Activated CD4-positive, CD25-positive, alpha-beta regulatory T cell (primary cell): Measurements from ENCODE around the gene RAET1E.
A peak's percentile ranks its signal among the peaks of the same experiment; 100 is the strongest.
"Not testable (repeated sequence)": the region's sequence is repeated elsewhere in the genome, so short reads cannot be mapped to it uniquely, and the experiment has no call there.

Experiments
- DNase-seq, 4 experiments: peaks; one replicate each; lab custom pipeline; 2025; lab: John Stamatoyannopoulos, UW

RAET1E gene

DNA sequence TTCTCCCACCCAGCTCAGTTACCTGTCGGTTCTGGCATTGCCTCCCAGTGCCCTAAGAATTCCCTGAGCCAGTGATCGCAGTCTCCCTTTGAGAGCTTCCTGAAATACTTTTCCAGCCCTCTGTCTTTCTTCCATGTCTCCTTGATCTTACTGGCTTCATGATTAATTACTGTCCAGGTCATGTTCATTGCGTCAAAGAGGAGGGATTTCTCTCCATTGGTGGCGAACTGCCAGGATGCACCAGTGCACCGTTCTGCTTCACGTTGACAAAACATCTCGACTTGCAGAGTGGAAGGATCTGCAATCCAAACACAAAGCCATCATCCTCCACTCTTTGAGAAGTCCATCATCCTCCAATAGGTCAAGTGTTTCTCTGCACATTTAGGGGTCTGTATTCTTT lies 8.6 kb downstream of the RAET1E start:
- no peak for DNase-seq

DNA sequence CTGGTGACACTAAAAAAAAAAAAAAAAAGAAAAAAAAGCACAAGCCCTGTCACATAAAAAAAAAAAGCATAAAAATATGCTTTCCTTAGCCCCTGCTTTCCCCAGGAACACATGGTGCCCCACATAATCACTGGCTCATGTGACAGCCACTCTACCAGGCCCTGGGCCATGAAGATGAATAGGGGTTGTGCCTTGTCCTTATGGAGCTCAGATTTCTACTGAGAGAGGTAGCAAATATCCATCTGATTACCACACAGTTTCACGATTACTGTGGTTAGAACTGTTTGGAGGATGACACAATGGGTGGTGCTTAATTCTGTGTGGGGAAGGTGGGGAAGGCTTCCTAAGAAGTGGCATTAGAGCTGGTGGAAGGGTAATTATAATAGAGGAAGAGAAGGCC lies 9.3 kb downstream of the RAET1E start:
- DNase-seq: no peak

DNA sequence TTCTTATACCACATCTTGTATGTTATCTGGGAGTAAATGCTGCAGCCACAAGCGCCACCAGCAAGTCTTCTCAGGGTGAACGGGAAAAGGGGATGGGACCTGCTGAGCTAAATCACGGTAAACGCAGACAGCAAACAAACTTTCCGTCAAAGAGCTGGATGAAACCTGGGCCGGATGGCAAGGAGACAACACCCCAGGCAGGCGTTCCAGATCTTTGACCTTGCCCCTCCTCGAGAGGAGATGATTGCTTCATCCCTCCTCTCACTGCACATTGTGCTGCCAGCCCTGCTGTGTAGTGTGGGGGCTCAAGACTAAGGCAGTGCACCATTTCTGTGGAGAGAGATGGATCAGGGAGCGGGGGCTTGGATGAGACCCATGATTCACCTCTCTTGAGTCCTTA lies 9.8 kb downstream of the RAET1E start:
- DNase-seq: no peak

DNA sequence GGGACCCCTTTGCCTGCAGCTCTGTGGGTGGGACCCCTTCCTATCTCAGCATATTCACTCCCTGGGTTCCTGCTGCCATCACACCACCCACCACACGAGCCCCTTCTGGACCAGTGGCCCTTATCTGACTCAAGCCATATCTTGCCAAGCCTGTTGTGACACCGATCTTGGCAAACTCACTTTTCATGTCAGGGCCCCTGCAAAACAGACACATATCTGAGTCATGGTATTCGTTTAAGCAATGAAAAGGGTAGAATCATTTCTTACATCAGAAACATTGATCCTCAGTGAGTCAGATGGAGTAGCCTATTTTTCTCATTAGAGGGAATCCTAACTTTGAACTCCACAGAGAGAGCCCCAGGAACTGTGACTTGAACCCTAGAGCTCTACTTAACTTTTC lies 10.6 kb downstream of the RAET1E start:
- no peak for DNase-seq

DNA sequence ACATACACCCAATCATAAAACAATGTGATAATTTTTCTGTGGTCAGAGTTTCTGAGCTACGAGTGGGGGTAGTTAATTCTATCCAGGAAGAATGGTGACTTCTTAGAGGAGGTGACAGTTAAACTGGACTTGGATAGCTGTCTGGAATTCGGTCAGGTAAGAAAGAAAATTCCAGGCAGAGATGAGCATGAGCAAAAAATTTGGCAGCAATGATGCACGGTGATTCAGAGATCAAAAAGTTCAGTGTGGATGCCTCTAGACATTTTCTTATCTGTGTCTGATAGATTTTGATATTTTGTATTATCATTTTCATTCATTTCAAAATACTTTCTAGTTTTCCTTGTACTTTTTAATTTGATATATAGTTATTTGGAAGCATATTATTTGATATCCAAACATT lies 12.0 kb downstream of the RAET1E start:
- DNase-seq: no peak

DNA sequence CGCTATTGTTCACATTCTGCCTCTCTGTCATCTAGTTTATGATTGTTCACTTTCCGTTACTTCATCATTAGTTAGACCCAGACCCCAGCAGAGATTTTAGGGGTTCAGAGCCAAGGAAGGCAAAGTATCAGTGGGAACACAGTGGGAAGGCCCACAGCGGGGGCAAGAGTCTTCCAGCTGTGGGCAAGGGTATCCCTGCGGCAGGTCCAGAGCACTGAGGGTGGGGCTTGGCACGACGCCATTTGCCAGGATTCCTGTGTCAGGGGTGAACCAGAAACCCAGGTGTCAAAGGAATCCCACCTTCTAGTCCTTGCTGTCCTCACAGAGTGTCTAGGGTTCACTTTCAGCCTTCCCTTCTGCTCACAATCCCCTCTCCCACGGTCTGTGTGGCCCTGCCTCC lies 13.3 kb downstream of the RAET1E start:
- DNase-seq: no peak

DNA sequence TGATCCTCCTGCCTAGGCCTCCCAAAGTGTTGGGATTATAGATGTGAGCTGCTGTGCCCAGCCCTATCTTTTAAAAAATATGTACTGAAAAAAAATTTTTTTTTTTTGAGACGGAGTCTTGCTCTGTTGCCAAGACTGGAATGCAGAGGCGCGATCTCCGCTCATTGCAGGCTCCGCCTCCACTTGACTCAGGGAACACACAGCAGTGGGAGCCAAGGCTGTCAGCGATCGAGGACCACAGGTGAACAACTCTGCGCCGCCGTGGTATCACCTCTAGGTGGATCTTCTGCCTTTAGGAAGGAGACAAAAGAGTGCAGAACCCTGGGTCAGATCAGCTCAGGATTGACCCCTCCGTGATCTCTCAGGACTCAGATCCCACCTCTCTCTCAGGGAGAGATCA lies 13.7 kb downstream of the RAET1E start:
- DNase-seq: no peak

DNA sequence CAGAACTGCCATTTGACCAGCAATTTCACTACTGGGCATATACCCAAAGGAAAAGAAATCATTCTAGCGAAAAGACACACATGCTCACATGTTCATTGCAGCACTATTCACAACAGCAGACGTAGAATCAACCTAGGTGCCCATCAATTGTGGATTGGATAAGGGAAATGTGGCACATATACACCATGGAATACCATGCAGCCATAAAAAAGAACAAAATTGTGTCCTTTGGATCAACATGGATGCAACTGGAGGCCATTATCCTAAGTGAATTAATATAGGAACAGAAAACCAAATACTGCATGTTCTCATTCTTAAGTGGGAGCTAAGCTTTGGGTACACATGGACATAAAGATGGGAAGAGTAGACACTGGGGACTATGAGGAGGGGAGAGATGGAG lies 16.1 kb downstream of the RAET1E start:
- DNase-seq: no peak

DNA sequence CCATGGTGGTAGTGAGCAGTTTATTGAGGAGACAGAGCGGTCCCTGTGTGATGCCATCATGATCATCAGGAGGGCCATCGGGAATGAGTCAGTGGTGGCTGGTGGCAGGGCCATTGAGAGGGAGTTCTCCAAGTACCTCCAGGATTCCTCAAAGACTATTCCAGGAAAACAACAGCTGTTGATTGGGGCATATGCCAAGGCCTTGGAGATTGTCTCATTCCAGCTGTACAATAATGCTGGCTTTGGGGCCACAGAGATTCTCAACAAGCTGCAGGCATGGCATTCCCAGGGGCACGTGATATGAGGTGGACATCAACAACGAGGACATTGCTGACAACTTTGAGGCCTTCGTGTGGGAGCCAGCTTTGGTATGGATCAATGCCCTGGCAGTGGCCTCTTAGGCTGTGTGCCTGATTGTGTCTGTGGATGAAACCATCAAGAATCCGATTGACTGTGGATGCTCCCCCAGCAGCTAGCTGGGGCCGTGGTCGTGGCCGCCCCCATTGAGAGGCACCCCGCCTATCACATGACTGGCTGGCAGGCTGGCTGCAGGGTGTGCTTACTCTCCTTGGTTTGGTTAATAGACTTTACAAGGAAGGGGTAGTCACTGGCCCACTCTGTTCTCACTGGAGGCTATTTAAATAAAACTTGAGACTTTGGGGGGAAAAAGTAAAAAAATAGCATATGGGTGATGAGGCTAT lies 16.7 kb downstream of the RAET1E start:
- DNase-seq: no peak

DNA sequence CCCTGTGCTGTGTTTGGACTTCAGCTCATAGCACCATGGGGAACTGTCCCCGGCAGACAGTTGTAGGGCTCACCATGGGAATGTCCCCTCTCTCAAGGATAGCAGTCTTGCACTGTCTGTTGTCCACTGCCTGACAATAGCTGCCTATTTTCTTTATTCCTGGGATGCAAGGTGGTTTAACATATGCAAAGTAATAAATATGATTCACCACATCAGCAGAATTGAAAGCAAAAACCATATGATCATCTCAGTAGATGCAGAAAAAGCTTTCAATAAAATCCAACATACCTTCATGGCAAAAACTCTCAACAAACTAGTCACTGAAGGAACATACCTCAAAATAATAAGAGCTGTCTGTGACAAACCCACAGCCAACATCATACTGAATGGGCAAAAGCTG lies 20.3 kb downstream of the RAET1E start:
- DNase-seq: no peak

DNA sequence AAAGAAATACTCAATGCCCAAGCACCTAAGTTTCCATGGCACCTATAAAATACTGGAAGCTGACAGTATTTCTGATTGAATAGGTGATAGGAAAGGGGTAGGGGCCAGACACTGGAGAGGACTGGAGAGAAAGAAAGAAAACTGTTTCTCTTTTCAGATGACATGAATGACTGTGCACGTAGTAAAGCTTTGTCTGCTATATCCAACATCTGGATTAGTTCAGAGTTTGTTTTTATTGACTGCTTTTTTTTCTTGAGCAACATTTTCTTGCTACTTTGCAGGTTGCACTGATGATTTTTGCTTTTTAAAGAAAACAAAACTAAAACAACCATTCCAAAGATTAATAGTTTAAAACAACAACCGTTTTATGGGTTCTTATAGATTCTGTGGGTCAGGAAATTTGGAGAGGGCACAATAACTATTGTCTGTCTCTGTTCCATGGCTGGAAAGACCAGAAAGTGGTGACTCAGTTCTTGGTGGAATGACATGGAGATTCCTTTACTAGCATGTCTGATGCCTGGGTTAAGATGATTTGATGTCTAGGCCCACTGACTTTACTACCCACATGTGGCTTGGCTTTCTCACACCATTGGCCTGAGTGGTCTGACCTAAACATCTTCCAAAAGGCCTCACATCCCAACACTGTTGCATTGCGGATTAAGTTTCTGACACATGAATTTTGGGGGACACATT lies 21.5 kb downstream of the RAET1E start:
- no peak for DNase-seq

DNA sequence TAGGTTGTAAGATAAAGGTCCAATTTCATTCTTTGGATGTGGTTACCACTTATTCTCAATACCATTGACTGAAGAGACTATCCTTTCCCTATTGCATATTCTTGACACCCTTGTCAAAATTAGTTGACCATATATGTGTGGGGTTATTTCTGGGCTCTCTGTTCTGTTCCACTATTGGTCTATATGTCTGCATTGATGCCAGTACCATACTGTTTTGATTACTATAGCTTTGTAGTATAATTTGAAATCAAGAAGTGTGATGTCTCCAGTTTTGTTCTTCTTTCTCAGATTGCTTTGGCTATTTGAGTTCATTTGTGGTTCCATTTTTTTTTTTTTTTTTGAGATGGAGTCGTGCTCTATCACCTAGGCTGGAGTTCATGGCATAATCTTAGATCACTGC lies 25.7 kb downstream of the RAET1E start:
- DNase-seq: no peak

DNA sequence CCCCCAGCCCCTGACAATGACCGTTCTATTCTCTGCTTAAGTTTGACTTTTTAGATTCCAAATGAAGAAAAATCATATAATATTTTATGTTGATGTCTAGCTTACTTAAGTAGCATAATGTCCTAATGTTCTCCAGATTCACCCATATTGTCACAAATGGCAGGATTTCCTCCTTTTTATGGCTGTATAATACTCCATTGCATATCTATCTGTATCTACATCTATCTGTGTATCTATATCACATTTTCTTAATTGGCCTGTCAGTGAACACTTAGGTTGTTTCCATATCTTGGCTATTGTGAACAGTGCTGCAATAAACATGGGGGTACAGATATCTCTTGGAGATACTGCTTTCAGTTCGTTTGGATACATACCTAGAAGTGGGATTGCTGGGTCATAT lies 26.7 kb downstream of the RAET1E start:
- no peak for DNase-seq

DNA sequence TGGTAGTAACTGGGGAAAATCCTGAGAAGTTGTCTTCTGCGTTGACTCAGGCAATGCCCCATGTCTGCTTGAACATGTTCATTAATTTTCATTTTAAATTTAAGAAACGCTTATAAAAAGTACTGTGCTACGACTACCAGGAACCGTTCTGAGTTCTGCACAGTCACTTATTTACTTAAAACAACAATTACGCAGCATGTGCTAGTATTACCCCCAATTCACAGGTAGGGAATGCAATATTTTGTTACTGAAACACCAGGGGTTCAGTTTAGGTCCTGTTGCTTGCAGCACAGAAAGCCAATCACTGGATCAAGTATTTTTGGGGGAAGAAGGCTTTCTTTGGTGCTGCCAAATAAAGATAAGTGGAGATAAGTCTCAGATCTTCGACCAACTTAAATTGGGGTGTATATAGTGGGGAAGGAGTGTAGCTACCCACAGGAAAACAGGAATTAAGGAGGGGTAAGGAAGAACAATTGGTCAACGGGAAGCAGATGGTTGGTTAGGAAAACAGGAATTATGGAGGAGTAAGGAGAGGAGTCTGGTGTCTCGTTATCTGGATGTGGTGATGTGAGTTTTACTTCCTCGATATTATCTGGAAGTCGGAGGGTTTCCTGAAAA lies 28.5 kb downstream of the RAET1E start:
- DNase-seq: no peak

DNA sequence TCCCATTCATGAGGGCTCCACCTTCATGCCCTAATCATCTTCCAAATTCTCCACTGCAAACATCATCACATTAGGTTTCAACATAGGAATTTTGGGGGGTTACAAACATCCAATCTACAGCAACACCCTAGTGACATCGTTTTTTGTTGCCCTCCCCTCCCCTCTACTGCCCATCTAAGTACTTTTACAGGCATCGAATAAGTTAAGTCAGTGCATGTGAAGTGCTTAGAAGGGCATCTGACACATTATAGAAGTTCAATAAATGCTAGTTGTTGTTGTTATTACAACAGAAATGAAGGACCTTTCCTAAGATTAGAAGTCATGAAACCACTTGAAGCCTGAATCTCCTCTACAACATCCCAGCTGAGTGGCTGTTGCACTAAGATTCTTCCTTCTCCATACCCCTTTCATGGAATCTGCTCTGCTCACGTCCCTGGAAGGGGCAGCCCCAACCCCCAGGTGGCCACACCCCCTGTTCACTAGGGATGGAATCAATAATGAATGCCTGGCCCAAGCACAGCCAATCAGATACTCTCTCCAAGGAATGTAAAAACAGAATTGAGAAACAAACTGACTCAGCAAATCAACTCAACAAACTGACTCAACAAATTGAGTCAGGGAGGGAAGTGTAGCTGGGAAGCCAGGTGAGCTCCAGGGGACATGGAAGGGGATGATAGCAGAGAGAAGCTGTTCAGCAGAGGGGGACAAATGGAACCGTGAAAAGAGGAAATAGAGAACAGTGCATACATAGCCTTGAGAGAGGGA lies 29.9 kb downstream of the RAET1E start:
- no peak for DNase-seq

DNA sequence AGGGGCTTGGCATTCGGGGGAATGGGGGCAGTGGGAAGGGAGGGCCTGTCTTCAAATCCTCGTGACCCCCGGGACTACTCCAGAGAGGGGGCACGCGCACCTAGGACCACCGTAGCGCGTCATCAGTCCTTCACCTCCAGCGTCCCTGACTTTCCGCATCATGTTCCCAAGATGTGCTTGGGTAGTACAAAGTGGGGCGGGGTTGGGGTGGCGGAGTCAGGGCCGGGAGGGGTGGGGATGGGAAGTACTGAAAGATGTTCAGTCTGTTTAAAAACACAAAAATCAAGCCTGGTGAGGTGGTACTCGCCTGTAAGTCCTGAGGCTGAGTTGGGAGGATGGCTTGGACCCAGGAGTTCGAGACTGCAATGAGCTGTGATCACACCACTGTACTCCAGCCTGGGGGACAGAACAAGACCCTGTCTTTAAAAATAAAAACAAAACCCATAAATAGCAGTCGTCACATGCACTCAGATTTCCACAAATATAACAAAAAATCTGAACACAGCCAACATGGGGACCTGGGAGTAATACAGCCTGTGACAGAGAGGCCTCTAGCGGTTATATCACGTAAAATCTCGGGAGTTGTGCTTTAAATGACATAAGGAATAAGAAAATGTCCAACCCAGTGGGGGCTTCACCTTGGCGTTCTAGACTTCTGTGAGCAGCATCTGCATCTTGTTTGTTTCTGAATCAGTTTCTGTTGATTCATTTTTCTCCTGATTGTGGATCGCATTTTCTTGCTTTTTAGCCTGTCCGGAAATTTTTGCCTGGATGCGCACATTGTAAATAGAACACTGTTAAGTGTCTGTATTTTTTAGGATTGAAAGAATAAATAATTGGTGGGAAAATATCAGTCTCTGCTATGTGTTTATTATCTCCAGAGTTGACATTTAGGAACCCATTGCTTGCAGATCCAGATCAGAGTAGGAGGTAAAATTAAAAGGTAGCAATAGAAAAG lies 33.1 kb downstream of the RAET1E start:
- no peak for DNase-seq

DNA sequence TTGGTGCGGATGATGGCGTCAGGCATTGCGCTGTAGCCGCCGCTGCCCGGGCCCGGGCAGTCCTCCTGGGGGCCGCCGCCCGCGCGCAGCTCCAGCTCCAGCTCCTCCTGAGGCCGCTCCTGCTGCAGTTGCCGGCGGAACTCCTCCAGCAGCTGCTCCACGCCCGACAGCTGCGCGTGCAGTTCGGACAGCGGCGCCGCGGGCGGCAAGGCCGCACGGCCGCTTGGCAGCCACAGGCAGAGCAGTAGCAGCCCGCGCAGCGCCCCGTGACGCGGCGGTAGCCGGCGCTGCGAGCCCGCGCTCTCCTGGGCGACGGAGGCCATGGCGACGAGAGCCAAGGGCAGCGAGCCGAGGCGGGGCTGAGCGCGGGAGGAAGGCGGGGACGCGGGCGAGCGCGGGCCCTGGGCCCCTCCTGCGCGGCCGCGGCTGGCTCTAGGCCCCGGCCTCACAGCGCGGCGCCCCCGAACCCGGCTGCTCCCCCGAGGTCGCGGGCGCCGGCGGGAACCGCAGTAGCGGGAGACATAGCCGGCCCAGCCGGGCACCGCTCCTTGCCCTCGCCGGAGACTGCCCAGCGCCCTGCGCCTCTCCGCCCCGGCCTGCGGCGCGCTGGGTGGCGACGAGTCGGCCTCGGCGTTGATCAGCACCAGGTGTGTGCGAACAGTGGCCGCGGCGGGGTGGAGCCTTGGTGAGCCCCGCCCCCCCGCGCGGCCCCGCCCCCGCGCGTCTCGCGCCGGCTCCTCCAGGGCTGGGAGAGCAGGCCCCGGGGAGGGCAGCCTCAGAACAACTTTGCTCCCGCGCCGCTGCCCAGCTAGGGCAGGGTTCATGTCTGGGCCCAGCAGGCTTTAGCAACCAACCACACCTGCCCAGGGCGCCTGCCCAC lies 34.0 kb downstream of the RAET1E start, which contains the start of gene LRP11:
LRP11 (minus strand) TSS at position 662 of the 880 bp plus-strand sequence; CDS start at position 323, 339 bp downstream.
- DNase-seq: peak; percentile 59 to 67 (median 62)

DNA sequence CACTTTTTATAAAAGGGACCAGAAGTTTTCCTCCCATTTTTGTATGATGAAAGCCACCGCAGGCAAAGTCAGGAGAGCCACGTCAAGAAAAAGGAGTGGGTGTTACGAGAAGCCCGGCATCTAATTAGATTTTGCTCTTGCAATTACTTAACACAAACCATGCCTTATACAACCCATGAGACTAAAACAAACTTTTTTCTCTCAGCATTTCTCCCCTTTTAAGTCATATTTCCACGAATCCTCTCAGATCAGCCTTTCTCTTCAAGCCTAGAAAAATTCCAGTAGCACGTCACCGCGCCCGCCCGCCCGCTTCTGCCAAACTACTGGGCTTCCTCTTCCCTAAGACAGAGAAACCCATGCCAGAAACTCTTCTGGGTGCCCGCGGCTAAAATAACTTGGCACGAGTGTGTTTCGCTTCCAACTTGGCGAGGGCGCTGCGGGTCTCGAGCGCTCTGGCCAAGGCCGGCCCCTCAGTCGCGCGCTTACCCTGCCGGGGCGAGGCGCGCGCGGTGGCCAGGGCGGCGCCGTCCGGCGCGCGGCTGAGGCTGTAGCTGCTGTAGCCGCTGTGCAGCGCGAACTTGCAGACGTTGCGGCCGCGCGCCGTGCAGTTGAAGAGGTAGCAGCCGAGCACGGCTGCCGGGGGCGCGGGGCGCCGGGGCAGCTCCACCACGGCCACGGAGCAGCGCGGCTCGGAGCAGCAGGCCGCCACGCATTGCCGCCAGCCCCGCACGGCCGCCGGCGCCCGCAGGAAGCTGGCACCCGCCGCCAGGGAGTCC lies 34.8 kb downstream of the RAET1E start:
- DNase-seq: no peak

DNA sequence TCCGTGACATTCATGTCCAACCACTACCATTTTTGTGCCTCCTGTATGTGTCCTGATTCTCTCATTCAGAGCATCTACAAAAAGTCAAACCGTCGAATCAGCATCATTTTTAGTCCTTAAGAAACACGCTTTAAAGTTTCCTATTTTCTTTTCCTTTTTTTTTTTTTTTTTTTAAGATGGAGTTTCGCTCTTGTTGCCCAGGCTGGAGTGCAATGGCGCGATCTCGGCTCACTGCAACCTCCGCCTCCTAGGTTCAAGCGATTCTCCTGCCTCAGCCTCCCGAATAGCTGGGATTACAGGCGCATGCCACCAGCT lies 35.5 kb downstream of the RAET1E start:
- not testable (repeated sequence) for DNase-seq
